ENCODE measurements around the gene ORMDL3. TPM values are rescaled to one million over a fixed set of nuclear protein-coding genes. Genes with fewer than 3 reads are reported as not detected.

ORMDL3 gene
- total and polyA plus RNA-seq, 10 of the 15 experiments (the other 5 are each of a cell fraction or from before 2014, with no cell fraction given), result 8.8 to 98.1 (median 49.9) TPM

- FAIRE-seq, result peak; percentile 95
- Histone ChIP-seq H3K36me3 (ENCODE audit: control insufficient read depth in 2 of 2, insufficient read depth in 2 of 2, low read length in 1 of 2) (no peaks in the 10 kb centered on the region), H3K27me3 (replicated peaks in 1 of 2; ENCODE audit: control insufficient read depth in 2 of 2, insufficient read depth in 2 of 2, low read length in 1 of 2) (no peaks in the 10 kb centered on the region), H3K4me3 (no peak overlapping the region), H4K20me1 (ENCODE audit: control insufficient read depth, insufficient read depth) (no peaks in the 10 kb centered on the region), H2AFZ (ENCODE audit: control insufficient read depth, low read depth, low read length) (peak overlapping the region; percentile 3; the same call in 1 of the 2 replicates), H3K9ac (ENCODE audit: control insufficient read depth, insufficient read depth, low read length) (0 out of 2 replicates have a peak overlapping the region, but pooled peaks have one; percentile 30), H3K79me2 (ENCODE audit: control insufficient read depth, insufficient read depth, low read length) (no peaks in the 10 kb centered on the region), H3K4me1 (ENCODE audit: control insufficient read depth, insufficient read depth, low read length) (peaks cover 17% of the 10 kb centered on the region), H3K9me3 (replicated peaks; ENCODE audit: control insufficient read depth, insufficient read depth, low read length) (no peaks in the 10 kb centered on the region), H3K4me2 (ENCODE audit: control insufficient read depth, insufficient read depth) (peak overlapping the region; percentile 5), H3K27ac (ENCODE audit: control insufficient read depth, insufficient read depth) (peak overlapping the region; percentile 23)
- peak; percentile 71 for DNase-seq (ENCODE audit: low read depth, low spot score)
- in situ Hi-C loops (cut with MboI) (no loop called here), intact Hi-C loops (cut with micrococcal nuclease; ENCODE audit: unreplicated experiment) (loop anchor here (1.0 to 2.0 kb wide), 2 partner anchors 19 to 40 kb away; partner anchors contain the start of gene PSMD3)
- BruUV-seq (replicated peaks), result TSS peak; percentile 93
- RAD21 ChIA-PET (ENCODE audit: unreplicated experiment), result interaction anchor here (0.6 to 4.6 kb wide), 14 partner anchors 10 to 362 kb away, joined by 3 to 39 read pairs (median 6); partner anchors contain the start of genes LRRC3C, ORMDL3 and PSMD3
- POLR2A ChIA-PET, result interaction anchor here (0.5 to 4.8 kb wide), 12 partner anchors 10 to 165 kb away, joined by 3 to 64 read pairs (median 4); partner anchors contain the start of genes LRRC3C, ORMDL3 and PSMD3
- CTCF ChIA-PET, result interaction anchor here (0.7 to 5.5 kb wide), 15 partner anchors 10 to 186 kb away, joined by 3 to 98 read pairs (median 5); partner anchors contain the start of genes ORMDL3, PSMD3 and ZPBP2
- 8% methylated on average over 6 of the region's 6 CpGs for WGBS (ENCODE audit: insufficient coverage, insufficient replicate concordance, low lambda C conversion rate, missing lambda C conversion rate)
- ATAC-seq, result peak; percentile 88
- SMC1A ChIA-PET (ENCODE audit: uncharacterized antibody, unreplicated experiment), result interaction anchor here (0.9 to 5.5 kb wide), 18 partner anchors 11 to 184 kb away, joined by 3 to 46 read pairs (median 6); partner anchors contain the start of genes GSDMB, LRRC3C, ORMDL3 and PSMD3
- TF ChIP-seq CTCF (IDR thresholded peaks at IDR 0.05 in 2 of 3, conservative IDR thresholded peaks at IDR 0.05 in 1 of 3; ENCODE audit: control insufficient read depth in 2 of 3, extremely low read depth in 1 of 3, insufficient read depth in 1 of 3, low read depth in 3 of 3, low read length in 3 of 3) (peak; percentile 49 to 54 (median 50); a peak in 4 of 6 replicates), RAD21 (IDR thresholded peaks at IDR 0.05; ENCODE audit: insufficient read depth, low read depth, low read length) (peak; percentile 31; the same call in 1 of the 2 replicates), NBN (IDR thresholded peaks at IDR 0.05) (peak; percentile 75), CBFB (IDR thresholded peaks at IDR 0.05; ENCODE audit: low read depth) (peak; percentile 59; the same call in 1 of the 2 replicates), ATF2 (IDR thresholded peaks at IDR 0.05; ENCODE audit: low read length) (peak; percentile 91), HCFC1 (IDR thresholded peaks at IDR 0.05; ENCODE audit: low read length) (no peak), TCF12 (IDR thresholded peaks at IDR 0.05; ENCODE audit: low read depth, low read length) (peak; percentile 72), MTA3 (IDR thresholded peaks at IDR 0.05; ENCODE audit: borderline replicate concordance, low read length) (0 out of 2 replicates have a peak, but pooled peaks have one; percentile 35), CBX5 (IDR thresholded peaks at IDR 0.05; ENCODE audit: low read depth) (no peak), ATF7 (IDR thresholded peaks at IDR 0.05; ENCODE audit: low read depth) (peak; percentile 94), ZNF274 (IDR thresholded peaks at IDR 0.05; ENCODE audit: insufficient read depth, insufficient read length) (no peak), RUNX3 (IDR thresholded peaks at IDR 0.05; ENCODE audit: low read length) (peak; percentile 92), ZNF207 (IDR thresholded peaks at IDR 0.05; ENCODE audit: borderline replicate concordance) (no peak), FOXM1 (IDR thresholded peaks at IDR 0.05; ENCODE audit: low read depth, low read length) (peak; percentile 59; the same call in 1 of the 2 replicates), SMARCA5 (IDR thresholded peaks at IDR 0.05) (no peak), RELA (IDR thresholded peaks at IDR 0.05; ENCODE audit: borderline replicate concordance, partially characterized antibody) (peak; percentile 83), IKZF2 (IDR thresholded peaks at IDR 0.05) (peak; percentile 49 to 67; a peak in 2 of 4 replicates), CREB1 (IDR thresholded peaks at IDR 0.05; ENCODE audit: low read depth) (peak; percentile 90), SMC3 (IDR thresholded peaks at IDR 0.05; ENCODE audit: borderline replicate concordance, low read length) (peak; percentile 34; the same call in 1 of the 2 replicates), FOS (IDR thresholded peaks at IDR 0.05; ENCODE audit: borderline replicate concordance, extremely low read depth, insufficient read length) (no peak), EED (IDR thresholded peaks at IDR 0.05; ENCODE audit: low read depth) (peak; percentile 74)
These were observed 12.4 kb upstream of the ORMDL3 start for GRCh38 chr17:39939588-39940419.

Data from GM12878 (cell line).